Thyroid gland (tissue), 4 donors: ENCODE data around the gene IGSF5. TPM values are rescaled to one million over a fixed set of nuclear protein-coding genes. Genes with fewer than 3 reads are reported as not detected.

Experiments
- DNase-seq, 2 donors: peaks; one replicate each; pipeline ENCODE4 v3.0.0-alpha.2; 2019
- H3K27ac ChIP-seq, 3 donors: fragments of 200-600 bp; sonication (generic); 1 replicate in 2 of 3; 2 replicates in 1 of 3; pipeline ENCODE4 v1.5.1; 2016 to 2019; ENCODE audit warnings: mild to moderate bottlenecking in 1 of 3, moderate library complexity in 1 of 3
- H3K27me3 ChIP-seq: fragments of 200-600 bp; sonication (generic); one replicate; pipeline ENCODE4 v1.5.1; 2019
- H3K36me3 ChIP-seq, 2 donors: fragments of 200-600 bp; sonication (generic); one replicate each; pipeline ENCODE4 v1.5.1; 2016 to 2019
- H3K4me1 ChIP-seq, 2 donors: fragments of 200-600 bp; sonication (generic); one replicate each; pipeline ENCODE4 v1.5.1; 2017 to 2019
- H3K4me3 ChIP-seq, 3 donors: fragments of 200-600 bp; sonication (generic); replicated peaks in 1 of 3; 1 replicate in 2 of 3; 2 replicates in 1 of 3; pipeline ENCODE4 v1.5.1; 2016; ENCODE audit warnings: mild to moderate bottlenecking in 1 of 3
- H3K9me3 ChIP-seq: fragments of 200-600 bp; sonication (generic); one replicate; pipeline ENCODE4 v1.5.1; 2017
- POLR2A ChIP-seq, 2 donors: fragments of 450-650 bp; IDR thresholded peaks; one replicate each; pipeline ENCODE4 v1.6.1; 2017; ENCODE audit warnings: antibody characterized with exemption in 2 of 2, mild to moderate bottlenecking in 2 of 2, moderate library complexity in 1 of 2
- WGBS, 2 donors: methylation state at CpG; one replicate each; pipeline ENCODE4 v1.1.5; 2017; 5-methylcytosine and 5-hydroxymethylcytosine counted together
- intact Hi-C: fragments of 100-400 bp; cut with DNase I; formaldehyde crosslinking; loops from one replicate; pipeline ENCODE4 v1.15.1; 2023
- total RNA-seq, 4 donors: library from RNA; depleted of rRNA; stranded (reverse); fragments of >200 nt; gene quantifications; one replicate each; pipeline ENCODE4 v1.2.3, GENCODE V29; 2016
- TF ChIP-seq, protein P1 (sequence below), 6 experiments: fragments of 200-600 bp in 3 of 6; fragments of 450-650 bp in 3 of 6; sonication (generic) in 3 of 6; IDR thresholded peaks; one replicate each; pipeline ENCODE4 v1.5.1; 2016 to 2019; ENCODE audit warnings: antibody characterized with exemption in 6 of 6, mild to moderate bottlenecking in 2 of 6, inconsistent platforms in 1 of 6, moderate library complexity in 1 of 6

IGSF5 gene
- total RNA-seq, 4 donors from 2014 or later: 0.49 to 0.89 (median 0.63) TPM; not detected in 1

DNA sequence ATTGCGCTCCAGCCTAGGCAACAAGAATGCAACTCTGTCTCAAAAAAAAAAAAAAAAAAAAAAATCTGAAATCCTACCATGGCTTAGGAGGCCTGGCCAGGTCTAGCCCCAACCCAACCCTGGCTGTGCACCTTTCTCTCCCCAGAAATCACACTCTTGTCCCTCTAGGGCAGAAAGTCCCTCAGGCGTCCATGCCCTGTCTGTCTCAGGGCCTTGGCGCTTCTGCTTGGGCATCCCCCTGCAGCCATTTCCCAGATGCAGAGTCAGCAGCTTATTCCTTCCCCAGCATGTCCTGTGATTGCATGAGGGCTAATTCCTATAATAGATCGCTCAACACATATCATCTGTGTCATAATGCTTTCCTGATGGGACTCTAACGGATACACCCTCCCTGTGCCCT, 65.0 kb downstream of the IGSF5 start:
- no peaks in the 10 kb centered on the region for H3K36me3 ChIP-seq
- peaks cover 11 to 15% of the 10 kb centered on the region in 2 donors for H3K4me1 ChIP-seq
- no peak overlapping the region for H3K27ac ChIP-seq
- H3K9me3 ChIP-seq: no peaks in the 10 kb centered on the region
- intact Hi-C loops: no loop called here
- DNase-seq: no peak
- TF ChIP-seq, protein P1, sequence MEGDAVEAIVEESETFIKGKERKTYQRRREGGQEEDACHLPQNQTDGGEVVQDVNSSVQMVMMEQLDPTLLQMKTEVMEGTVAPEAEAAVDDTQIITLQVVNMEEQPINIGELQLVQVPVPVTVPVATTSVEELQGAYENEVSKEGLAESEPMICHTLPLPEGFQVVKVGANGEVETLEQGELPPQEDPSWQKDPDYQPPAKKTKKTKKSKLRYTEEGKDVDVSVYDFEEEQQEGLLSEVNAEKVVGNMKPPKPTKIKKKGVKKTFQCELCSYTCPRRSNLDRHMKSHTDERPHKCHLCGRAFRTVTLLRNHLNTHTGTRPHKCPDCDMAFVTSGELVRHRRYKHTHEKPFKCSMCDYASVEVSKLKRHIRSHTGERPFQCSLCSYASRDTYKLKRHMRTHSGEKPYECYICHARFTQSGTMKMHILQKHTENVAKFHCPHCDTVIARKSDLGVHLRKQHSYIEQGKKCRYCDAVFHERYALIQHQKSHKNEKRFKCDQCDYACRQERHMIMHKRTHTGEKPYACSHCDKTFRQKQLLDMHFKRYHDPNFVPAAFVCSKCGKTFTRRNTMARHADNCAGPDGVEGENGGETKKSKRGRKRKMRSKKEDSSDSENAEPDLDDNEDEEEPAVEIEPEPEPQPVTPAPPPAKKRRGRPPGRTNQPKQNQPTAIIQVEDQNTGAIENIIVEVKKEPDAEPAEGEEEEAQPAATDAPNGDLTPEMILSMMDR (IDR thresholded peaks at IDR 0.05): no peak
- TF ChIP-seq POLR2A (IDR thresholded peaks at IDR 0.05): no peak
- H3K27me3 ChIP-seq: no peaks in the 10 kb centered on the region
- no peak overlapping the region for H3K4me3 ChIP-seq
- 88 to 89% methylated on average over 5 of the region's 5 CpGs for WGBS, 2 donors

DNA sequence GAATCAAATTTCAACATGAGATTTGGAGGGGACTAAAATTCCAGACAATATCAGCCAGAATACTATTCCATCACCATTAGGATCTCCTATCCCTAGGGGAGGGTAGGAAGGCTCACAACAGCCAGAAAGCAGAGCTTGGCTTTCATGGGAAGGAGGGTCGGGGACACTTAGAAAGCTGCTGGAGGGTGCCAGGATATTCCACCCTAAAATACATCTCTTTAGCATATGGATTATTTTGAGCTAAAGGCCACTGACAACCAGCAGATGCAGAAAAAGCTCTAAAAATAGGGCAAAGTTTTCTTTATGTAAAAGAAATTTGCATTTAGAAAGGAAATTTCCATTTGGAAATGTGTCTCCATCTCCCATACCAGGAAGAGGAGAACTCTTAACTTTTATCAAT, 68.0 kb downstream of the IGSF5 start:
- H3K36me3 ChIP-seq: no peaks in the 10 kb centered on the region
- no peak for DNase-seq
- no peaks in the 10 kb centered on the region for H3K27me3 ChIP-seq
- H3K4me1 ChIP-seq: peaks cover 11 to 15% of the 10 kb centered on the region in 2 donors
- TF ChIP-seq POLR2A (IDR thresholded peaks at IDR 0.05): no peak
- TF ChIP-seq, protein P1 (IDR thresholded peaks at IDR 0.05): no peak
- 84 to 88% methylated on average over 1 of the region's 1 CpG for WGBS, 2 donors
- intact Hi-C loops: no loop called here
- no peaks in the 10 kb centered on the region for H3K9me3 ChIP-seq
- H3K4me3 ChIP-seq: no peak overlapping the region
- no peak overlapping the region for H3K27ac ChIP-seq

- DNase-seq: no peak
- H3K36me3 ChIP-seq: no peaks in the 10 kb centered on the region
- H3K4me3 ChIP-seq: no peak overlapping the region
- TF ChIP-seq, protein P1 (IDR thresholded peaks at IDR 0.05): no peak
- H3K4me1 ChIP-seq: no peaks in the 10 kb centered on the region
- intact Hi-C loops: no loop called here
- WGBS, 2 donors: 65 to 80% methylated on average over 2 of the region's 2 CpGs
- H3K27ac ChIP-seq: no peak overlapping the region
- no peaks in the 10 kb centered on the region for H3K27me3 ChIP-seq
- no peaks in the 10 kb centered on the region for H3K9me3 ChIP-seq
Observed at GRCh38 chr21:39818557-39818956, 73.6 kb downstream of the IGSF5 start.

- no peak for DNase-seq
- intact Hi-C loops: no loop called here
- Histone ChIP-seq H3K4me1 (no peaks in the 10 kb centered on the region), H3K36me3 (no peaks in the 10 kb centered on the region), H3K9me3 (no peaks in the 10 kb centered on the region), H3K27me3 (no peaks in the 10 kb centered on the region), H3K27ac (no peak overlapping the region), H3K4me3 (no peak overlapping the region)
- TF ChIP-seq POLR2A (IDR thresholded peaks at IDR 0.05): no peak
- TF ChIP-seq, protein P1 (IDR thresholded peaks at IDR 0.05): no peak
- 97 to 98% methylated on average over 3 of the region's 3 CpGs for WGBS, 2 donors
Observed at GRCh38 chr21:39822042-39822441, 77.1 kb downstream of the IGSF5 start.

- H3K36me3 ChIP-seq: no peaks in the 10 kb centered on the region
- intact Hi-C loops: no loop called here
- 88 to 96% methylated on average over 1 of the region's 1 CpG for WGBS, 2 donors
- TF ChIP-seq POLR2A (IDR thresholded peaks at IDR 0.05): no peak
- TF ChIP-seq, protein P1 (IDR thresholded peaks at IDR 0.05): no peak
- no peak overlapping the region for H3K4me3 ChIP-seq
- no peaks in the 10 kb centered on the region for H3K4me1 ChIP-seq
- H3K9me3 ChIP-seq: no peaks in the 10 kb centered on the region
- H3K27me3 ChIP-seq: no peaks in the 10 kb centered on the region
- no peak overlapping the region for H3K27ac ChIP-seq
- DNase-seq: no peak
Observed at GRCh38 chr21:39825250-39825649, 80.3 kb downstream of the IGSF5 start.
